SK-N-SH treated with all-trans-retinoic acid at 6 μM for 48 hours (cell line): ENCODE data around the gene PTPN1.

Source experiments
- ATAC-seq: fragments of 200-7000 bp; cut with Tn5 transposase; 3 replicates; pipeline ENCODE4 v1.9.1; 2020; ENCODE audit warnings: mild to moderate bottlenecking, moderate library complexity
- ARNTL ChIP-seq: fragments of 450-650 bp; formaldehyde crosslinking; IDR thresholded peaks from 2 replicates; pipeline ENCODE4 v1.5.0; 2020; ENCODE audit warnings: low read depth, mild to moderate bottlenecking, moderate library complexity, borderline replicate concordance
- BACH2 ChIP-seq: fragments of 250-450 bp; sonication (Bioruptor Pico); IDR thresholded peaks from 2 replicates; pipeline ENCODE4 v1.9.0; 2021; ENCODE audit warnings: mild to moderate bottlenecking, borderline replicate concordance
- CREB5 ChIP-seq: fragments of 250-450 bp; sonication (Bioruptor Pico); IDR thresholded peaks from 2 replicates; pipeline ENCODE4 v1.5.1; 2020; ENCODE audit warnings: low read depth, mild to moderate bottlenecking, moderate library complexity
- CSDC2 ChIP-seq: fragments of 250-450 bp; sonication (Bioruptor Pico); IDR thresholded peaks from 2 replicates; pipeline ENCODE4 v1.5.0; 2020; ENCODE audit warnings: mild to moderate bottlenecking, moderate library complexity
- ESRRG ChIP-seq: fragments of 250-450 bp; sonication (Bioruptor Pico); IDR thresholded peaks from 2 replicates; pipeline ENCODE4 v1.6.1; 2021; ENCODE audit warnings: mild to moderate bottlenecking
- GLIS3 ChIP-seq: fragments of 250-450 bp; sonication (Bioruptor Pico); IDR thresholded peaks from 2 replicates; pipeline ENCODE4 v1.5.0; 2020; ENCODE audit warnings: mild to moderate bottlenecking, moderate library complexity
- OSR1 ChIP-seq: fragments of 250-450 bp; sonication (Bioruptor Pico); IDR thresholded peaks from 2 replicates; pipeline ENCODE4 v1.8.0; 2022; ENCODE audit warnings: moderate library complexity, mild to moderate bottlenecking, inconsistent platforms
- PATZ1 ChIP-seq: fragments of 250-450 bp; sonication (Bioruptor Pico); IDR thresholded peaks from 2 replicates; pipeline ENCODE4 v1.8.0; 2020; ENCODE audit warnings: mild to moderate bottlenecking, moderate library complexity, borderline replicate concordance
- PPARA ChIP-seq: fragments of 250-450 bp; sonication (Bioruptor Pico); IDR thresholded peaks from 2 replicates; pipeline ENCODE4 v1.5.0; 2020; ENCODE audit warnings: mild to moderate bottlenecking, borderline replicate concordance
- RARB ChIP-seq: fragments of 250-450 bp; sonication (Bioruptor Pico); IDR thresholded peaks from 2 replicates; pipeline ENCODE4 v1.8.0; 2021; ENCODE audit warnings: mild to moderate bottlenecking, moderate library complexity
- SNAI2 ChIP-seq: fragments of 250-450 bp; sonication (Bioruptor Pico); IDR thresholded peaks from 2 replicates; pipeline ENCODE4 v1.5.0; 2020; ENCODE audit warnings: mild to moderate bottlenecking, moderate library complexity
- TOX ChIP-seq: fragments of 250-450 bp; sonication (Bioruptor Pico); IDR thresholded peaks from 2 replicates; pipeline ENCODE4 v1.8.0; 2021; ENCODE audit warnings: mild to moderate bottlenecking, moderate library complexity, borderline replicate concordance
- TSHZ2 ChIP-seq: fragments of 250-450 bp; sonication (Bioruptor Pico); IDR thresholded peaks from 2 replicates; pipeline ENCODE4 v1.5.0; 2020; ENCODE audit warnings: mild to moderate bottlenecking, moderate library complexity
- ZC3H10 ChIP-seq: fragments of 250-450 bp; sonication (Bioruptor Pico); IDR thresholded peaks from 2 replicates; pipeline ENCODE4 v1.5.1; 2021; ENCODE audit warnings: mild to moderate bottlenecking, moderate library complexity
- ZFP3 ChIP-seq: fragments of 250-450 bp; sonication (Bioruptor Pico); IDR thresholded peaks from 2 replicates; pipeline ENCODE4 v1.5.0; 2020; ENCODE audit warnings: mild to moderate bottlenecking, moderate library complexity
- ZNF70 ChIP-seq: fragments of 450-650 bp; formaldehyde crosslinking; IDR thresholded peaks from 2 replicates; pipeline ENCODE4 v1.5.0; 2020; ENCODE audit warnings: mild to moderate bottlenecking, moderate library complexity
- ZNF8 ChIP-seq: fragments of 450-650 bp; formaldehyde crosslinking; IDR thresholded peaks from 2 replicates; pipeline ENCODE4 v1.5.0; 2020; ENCODE audit warnings: mild to moderate bottlenecking, moderate library complexity

PTPN1 gene

GRCh38 chr20:50579511-50579910 is 69.3 kb downstream of the PTPN1 start (continued):
- TF ChIP-seq CREB5 (CRISPR knock-in tag), result no peak
- TF ChIP-seq ESRRG (CRISPR knock-in tag), result no peak
- TF ChIP-seq RARB (CRISPR knock-in tag), result no peak
- no peak for TF ChIP-seq ZNF70
- TF ChIP-seq SNAI2 (CRISPR knock-in tag), result no peak
- TF ChIP-seq ZNF8 (CRISPR knock-in tag), result no peak
- TF ChIP-seq OSR1 (CRISPR knock-in tag), result no peak
- no peak for TF ChIP-seq TSHZ2 (CRISPR knock-in tag)
- no peak for TF ChIP-seq ARNTL (CRISPR knock-in tag)
- no peak for TF ChIP-seq TOX (CRISPR knock-in tag)
- TF ChIP-seq PATZ1 (CRISPR knock-in tag), result no peak
- TF ChIP-seq ZC3H10, result no peak

GRCh38 chr20:50580016-50580747 is 70.0 kb downstream of the PTPN1 start:
- peak; percentile 80 for ATAC-seq
- TF ChIP-seq RARB (CRISPR knock-in tag) (no peak), GLIS3 (CRISPR knock-in tag) (no peak), ZFP3 (CRISPR knock-in tag) (no peak), BACH2 (CRISPR knock-in tag) (no peak), ARNTL (CRISPR knock-in tag) (no peak), CSDC2 (CRISPR knock-in tag) (no peak)

- no peak for ATAC-seq
- TF ChIP-seq PATZ1 (CRISPR knock-in tag) (no peak), ZFP3 (CRISPR knock-in tag) (no peak), PPARA (CRISPR knock-in tag) (no peak), BACH2 (CRISPR knock-in tag) (no peak)
Observed at GRCh38 chr20:50580842-50581544, 70.8 kb downstream of the PTPN1 start.

- ATAC-seq, result no peak
- TF ChIP-seq ARNTL (CRISPR knock-in tag) (no peak), ZC3H10 (no peak), CSDC2 (CRISPR knock-in tag) (no peak)
- TF ChIP-seq, all 23 proteins: peak for 0
Observed at GRCh38 chr20:50582092-50582491, 71.9 kb downstream of the PTPN1 start.
